Activated CD8-positive, alpha-beta memory T cell treated with anti-CD3 and anti-CD28 coated beads for 1 hour (primary cell): ENCODE measurements around the gene NHLRC4.

Source experiments
- DNase-seq, 2 donors: peaks; one replicate each; pipeline ENCODE4 v3.0.0-alpha.2; 2020; ENCODE audit warnings: low read depth in 1 of 2; ENCODE audit errors: extremely low read depth in 1 of 2

The NHLRC4 gene

GRCh38 chr16:530111-530817, 36.5 kb upstream of the NHLRC4 start:
- no peak for DNase-seq

GRCh38 chr16:531494-532125, 35.2 kb upstream of the NHLRC4 start:
- DNase-seq = no peak

- no peak for DNase-seq
Measured at GRCh38 chr16:533391-534123, 33.2 kb upstream of the NHLRC4 start.

- DNase-seq = no peak
Measured at GRCh38 chr16:534135-534534, 32.7 kb upstream of the NHLRC4 start.

- no peak for DNase-seq
Measured at GRCh38 chr16:534856-535445, 31.9 kb upstream of the NHLRC4 start.

GRCh38 chr16:535446-536405, 31.1 kb upstream of the NHLRC4 start:
- DNase-seq = no peak

GRCh38 chr16:536746-537145, 30.1 kb upstream of the NHLRC4 start:
- no peak for DNase-seq

GRCh38 chr16:537415-538335, 29.1 kb upstream of the NHLRC4 start:
- DNase-seq = no peak

GRCh38 chr16:539901-540530, 26.8 kb upstream of the NHLRC4 start:
- no peak for DNase-seq

GRCh38 chr16:540645-541340, 26.0 kb upstream of the NHLRC4 start:
- DNase-seq = no peak

GRCh38 chr16:543301-544164, 23.3 kb upstream of the NHLRC4 start:
- no peak for DNase-seq

- no peak for DNase-seq
Measured at GRCh38 chr16:544517-544916, 22.3 kb upstream of the NHLRC4 start.

GRCh38 chr16:546909-547770, 19.7 kb upstream of the NHLRC4 start:
- peak in 1 of 2 donors; percentile 38 for DNase-seq

- DNase-seq = no peak
Measured at GRCh38 chr16:548586-548985, 18.2 kb upstream of the NHLRC4 start.

- DNase-seq = no peak
Measured at GRCh38 chr16:549544-550263, 17.1 kb upstream of the NHLRC4 start.

- DNase-seq = no peak
Measured at GRCh38 chr16:551210-551609, 15.6 kb upstream of the NHLRC4 start.
